CD4-positive, alpha-beta T cell treated with Interleukin-4 for 4 hours (primary cell): Measurements from ENCODE around the gene CAPRIN1.
"Not testable (repeated sequence)": the region's sequence is repeated elsewhere in the genome, so short reads cannot be mapped to it uniquely, and the experiment has no call there.

Source experiments
- DNase-seq: peaks from one replicate; pipeline ENCODE4 v3.0.0-alpha.2; 2020

Gene CAPRIN1

DNA sequence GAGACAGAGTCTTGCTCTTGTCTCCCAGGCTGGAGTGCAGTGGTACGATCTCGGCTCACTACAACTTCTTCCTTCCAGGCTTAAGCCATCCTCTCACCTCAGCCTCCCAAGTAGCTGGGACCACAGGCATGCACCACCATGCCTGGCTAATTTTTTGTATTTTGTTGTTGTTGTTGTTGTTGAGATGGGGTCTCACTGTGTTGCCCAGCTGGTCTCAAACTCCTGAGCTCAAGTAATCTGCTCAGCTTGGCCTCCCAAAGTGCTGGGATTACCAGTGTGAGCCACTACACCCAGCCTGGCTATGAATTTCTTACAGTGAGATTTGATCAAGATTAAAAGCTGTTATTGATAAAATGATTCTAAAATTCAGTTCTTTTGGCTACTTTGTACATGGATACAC, 43.4 kb downstream of the CAPRIN1 start:
- not testable (repeated sequence) for DNase-seq

- no peak for DNase-seq
Observed at GRCh38 chr11:34098813-34099212, 47.3 kb downstream of the CAPRIN1 start.

GRCh38 chr11:34104680-34105078, 53.1 kb downstream of the CAPRIN1 start:
- no peak for DNase-seq

GRCh38 chr11:34105079-34105956, 53.8 kb downstream of the CAPRIN1 start, which contains the start of gene NAT10:
TSS of gene NAT10 (plus strand) at chr11:34105629. CDS start at chr11:34108226, 2,597 bp downstream.
- DNase-seq = peak; percentile 99

GRCh38 chr11:34105957-34106504, 54.5 kb downstream of the CAPRIN1 start:
- DNase-seq = no peak

GRCh38 chr11:34111722-34112270, 60.3 kb downstream of the CAPRIN1 start:
- DNase-seq = no peak

GRCh38 chr11:34114014-34114413, 62.5 kb downstream of the CAPRIN1 start:
- DNase-seq = no peak

- no peak for DNase-seq
Observed at GRCh38 chr11:34114471-34114870, 62.9 kb downstream of the CAPRIN1 start.

DNA sequence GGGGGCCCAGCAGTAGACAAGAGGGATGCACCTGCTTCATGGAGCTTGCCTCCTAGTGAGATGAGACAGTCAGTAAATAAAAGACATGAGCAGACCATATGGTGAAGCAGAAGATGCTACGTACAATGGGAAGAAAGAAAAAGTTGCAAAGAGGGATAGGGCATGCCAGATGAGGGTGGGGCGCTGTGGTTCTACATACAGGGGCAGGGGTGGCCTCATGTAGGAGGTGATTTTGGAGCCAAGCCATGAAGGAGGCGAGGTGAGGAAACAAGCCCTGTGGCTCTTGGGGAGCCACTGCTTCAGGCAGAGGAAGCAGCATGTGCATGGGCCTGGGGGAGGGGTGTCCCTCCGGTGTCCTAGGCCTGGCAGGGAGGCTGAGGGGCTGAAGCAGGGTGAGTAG, 69.1 kb downstream of the CAPRIN1 start:
- DNase-seq = no peak

- DNase-seq = no peak
Observed at GRCh38 chr11:34124885-34125668, 73.5 kb downstream of the CAPRIN1 start.

- no peak for DNase-seq
Observed at GRCh38 chr11:34126959-34127848, 75.7 kb downstream of the CAPRIN1 start.

DNA sequence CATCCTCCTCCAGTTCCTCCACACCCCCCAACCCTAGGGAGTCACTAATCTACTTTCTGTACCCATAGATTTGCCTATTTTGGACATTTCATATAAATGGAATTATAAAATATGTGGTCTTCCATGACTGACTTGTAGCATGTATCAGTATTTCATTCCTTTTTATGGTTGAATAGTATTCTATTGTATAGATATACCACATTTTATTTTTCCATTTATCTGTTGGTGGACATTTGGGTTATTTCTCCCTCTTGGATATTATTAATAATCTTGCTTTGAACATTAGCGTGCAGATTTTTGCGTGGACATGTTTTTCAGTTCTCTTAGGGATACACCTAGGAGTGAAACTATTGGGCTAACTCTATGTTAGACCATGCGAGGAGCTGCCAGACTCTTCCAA, 77.3 kb downstream of the CAPRIN1 start:
- no peak for DNase-seq

- no peak for DNase-seq
Observed at GRCh38 chr11:34132261-34132965, 80.9 kb downstream of the CAPRIN1 start.

GRCh38 chr11:34134765-34135164, 83.2 kb downstream of the CAPRIN1 start:
- DNase-seq = no peak

DNA sequence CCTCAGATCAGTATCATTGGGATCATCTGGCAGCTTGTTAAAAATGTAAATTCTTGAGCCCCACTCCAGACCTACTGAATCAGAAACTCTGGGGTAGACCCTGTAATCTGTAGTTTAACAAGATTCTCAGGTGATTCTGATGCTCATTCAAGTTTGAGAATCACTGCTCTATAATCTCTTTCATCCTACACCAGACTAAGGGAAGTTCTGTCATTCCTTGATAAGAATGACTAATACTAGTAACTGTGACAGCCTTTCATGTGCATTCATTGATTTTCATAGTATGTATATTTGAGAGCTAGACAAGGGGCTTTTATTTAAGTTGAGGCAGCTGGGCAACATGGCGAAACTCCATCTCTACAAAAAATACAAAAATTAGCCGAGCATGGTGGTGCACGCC, 83.9 kb downstream of the CAPRIN1 start:
- no peak for DNase-seq

- no peak for DNase-seq
Observed at GRCh38 chr11:34136420-34136819, 84.9 kb downstream of the CAPRIN1 start.

GRCh38 chr11:34139346-34139745, 87.8 kb downstream of the CAPRIN1 start:
- no peak for DNase-seq

DNA sequence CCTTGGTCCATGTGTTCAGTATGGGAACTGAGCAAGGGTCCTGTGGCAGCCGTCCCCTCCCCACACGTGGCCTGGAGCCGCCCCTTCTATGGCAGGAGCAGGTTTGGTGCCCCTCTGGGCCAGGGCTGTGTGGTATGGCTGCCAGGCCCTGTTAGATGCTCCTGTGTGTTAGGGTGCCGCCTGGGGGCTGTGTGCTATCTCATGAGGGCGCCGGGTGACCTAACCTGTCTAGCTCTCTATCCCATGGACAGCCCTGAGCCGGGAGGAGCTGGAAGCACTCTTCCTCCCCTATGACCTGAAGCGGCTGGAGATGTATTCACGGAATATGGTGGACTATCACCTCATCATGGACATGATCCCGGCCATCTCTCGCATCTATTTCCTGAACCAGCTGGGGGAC, 88.6 kb downstream of the CAPRIN1 start:
- no peak for DNase-seq

DNA sequence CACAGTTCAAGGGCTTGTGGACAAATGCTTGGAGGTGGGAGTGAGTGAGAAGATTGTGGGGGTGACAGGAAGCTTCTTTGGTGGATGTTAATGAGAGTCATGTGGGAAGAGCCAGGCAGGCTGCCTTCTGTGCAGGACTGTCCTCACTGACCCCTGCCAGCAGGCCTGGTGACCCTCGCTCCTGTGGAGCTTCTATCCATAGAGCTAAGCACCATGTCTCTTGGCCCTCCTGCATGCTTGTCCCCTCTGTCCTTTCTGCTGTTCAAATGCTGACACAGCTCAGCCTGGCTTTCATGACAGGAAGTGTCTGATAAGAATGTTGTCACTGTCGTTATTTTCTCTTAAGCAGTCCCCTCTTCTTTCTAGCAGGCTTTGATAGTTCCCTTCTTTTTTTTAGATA, 91.5 kb downstream of the CAPRIN1 start:
- no peak for DNase-seq

DNA sequence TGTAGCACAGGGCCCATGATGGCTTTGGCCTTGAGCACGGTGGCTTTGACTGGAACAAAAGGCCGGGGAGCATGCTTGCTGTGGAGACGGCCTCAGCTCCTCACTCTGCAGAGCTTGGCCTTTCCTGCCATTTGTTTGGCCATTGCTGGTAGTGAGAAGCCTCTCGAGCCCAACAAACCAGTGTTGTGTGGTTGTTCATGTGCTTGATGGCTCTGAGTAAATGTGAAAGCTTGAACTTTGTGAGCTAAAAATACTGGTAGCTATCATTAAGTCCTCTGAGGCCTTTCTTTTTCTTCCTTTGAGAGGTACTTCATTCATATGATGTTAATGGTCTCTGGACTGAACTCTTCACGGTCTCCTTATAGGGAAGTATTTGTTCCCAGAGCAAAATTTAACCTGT, 93.5 kb downstream of the CAPRIN1 start:
- DNase-seq = no peak

DNA sequence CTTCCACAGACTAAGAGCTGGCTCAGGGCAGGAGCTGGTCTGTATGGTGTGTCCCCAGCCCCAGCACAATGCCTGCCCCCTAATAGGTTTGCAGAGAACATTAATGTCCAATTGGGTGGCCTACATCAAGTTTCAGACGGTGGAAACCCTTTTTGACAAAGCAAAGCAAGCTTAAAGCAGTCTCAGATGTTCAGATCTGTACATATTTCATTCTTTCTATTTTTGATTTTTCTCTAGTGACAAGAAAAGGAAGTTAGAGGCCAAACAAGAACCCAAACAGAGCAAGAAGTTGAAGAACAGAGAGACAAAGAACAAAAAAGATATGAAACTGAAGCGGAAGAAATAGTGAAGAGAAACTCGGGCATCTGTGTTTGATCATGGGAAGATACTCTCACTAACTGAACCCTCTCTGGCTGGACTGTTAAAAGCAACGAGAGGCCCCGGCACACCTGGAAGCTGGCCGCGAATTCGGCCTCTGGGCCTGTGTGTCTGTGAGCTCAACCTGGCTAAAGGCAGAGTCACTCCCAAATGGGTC, 94.4 kb downstream of the CAPRIN1 start:
- DNase-seq = no peak
